ENCODE measurements around the gene CHST9.

Gene CHST9

DNA sequence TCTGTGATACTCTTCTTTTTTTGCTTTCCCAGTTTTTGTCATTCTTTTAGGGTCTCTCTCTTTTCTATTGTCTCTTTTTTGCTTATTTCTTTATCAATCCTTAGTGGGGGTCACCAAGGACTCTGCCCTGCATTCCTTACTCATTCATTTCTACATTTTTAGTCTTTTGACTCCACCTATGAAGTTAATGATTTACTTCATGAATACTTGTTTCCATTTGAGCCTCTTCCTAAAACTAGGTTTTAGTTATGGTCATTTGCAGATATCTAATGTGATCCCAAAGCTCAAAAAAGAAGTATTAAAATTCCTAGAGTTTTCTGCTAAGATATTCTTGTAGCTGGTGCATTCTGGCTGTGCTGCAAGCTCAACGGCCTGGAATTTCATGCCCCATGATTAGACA lies 170.3 kb downstream of the CHST9 start:
- no peak overlapping the region for H3K4me3 ChIP-seq (ENCODE audit: low read depth, low read length)
- TF ChIP-seq, protein P1, sequence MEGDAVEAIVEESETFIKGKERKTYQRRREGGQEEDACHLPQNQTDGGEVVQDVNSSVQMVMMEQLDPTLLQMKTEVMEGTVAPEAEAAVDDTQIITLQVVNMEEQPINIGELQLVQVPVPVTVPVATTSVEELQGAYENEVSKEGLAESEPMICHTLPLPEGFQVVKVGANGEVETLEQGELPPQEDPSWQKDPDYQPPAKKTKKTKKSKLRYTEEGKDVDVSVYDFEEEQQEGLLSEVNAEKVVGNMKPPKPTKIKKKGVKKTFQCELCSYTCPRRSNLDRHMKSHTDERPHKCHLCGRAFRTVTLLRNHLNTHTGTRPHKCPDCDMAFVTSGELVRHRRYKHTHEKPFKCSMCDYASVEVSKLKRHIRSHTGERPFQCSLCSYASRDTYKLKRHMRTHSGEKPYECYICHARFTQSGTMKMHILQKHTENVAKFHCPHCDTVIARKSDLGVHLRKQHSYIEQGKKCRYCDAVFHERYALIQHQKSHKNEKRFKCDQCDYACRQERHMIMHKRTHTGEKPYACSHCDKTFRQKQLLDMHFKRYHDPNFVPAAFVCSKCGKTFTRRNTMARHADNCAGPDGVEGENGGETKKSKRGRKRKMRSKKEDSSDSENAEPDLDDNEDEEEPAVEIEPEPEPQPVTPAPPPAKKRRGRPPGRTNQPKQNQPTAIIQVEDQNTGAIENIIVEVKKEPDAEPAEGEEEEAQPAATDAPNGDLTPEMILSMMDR (IDR thresholded peaks at IDR 0.05; ENCODE audit: low read depth, low read length), result no peak

GRCh38 chr18:27010784-27011183 lies 174.3 kb downstream of the CHST9 start:
- Histone ChIP-seq H3K36me3 (no peaks in the 10 kb centered on the region), H3K4me3 (ENCODE audit: low read depth, low read length) (no peak overlapping the region), H3K9me3 (no peaks in the 10 kb centered on the region), H3K4me1 (no peaks in the 10 kb centered on the region), H3K27me3 (no peaks in the 10 kb centered on the region)
- TF ChIP-seq, protein P1 (IDR thresholded peaks at IDR 0.05; ENCODE audit: low read depth, low read length), result no peak
- no peak for DNase-seq

More for the DNA sequence above, 170.3 kb downstream of the CHST9 start:
- H3K36me3 ChIP-seq, result no peaks in the 10 kb centered on the region
- no peaks in the 10 kb centered on the region for H3K27me3 ChIP-seq
- H3K4me1 ChIP-seq, result no peaks in the 10 kb centered on the region
- no peak for DNase-seq
- no peaks in the 10 kb centered on the region for H3K9me3 ChIP-seq

GRCh38 chr18:27009293-27009692 lies 175.8 kb downstream of the CHST9 start:
- H3K36me3 ChIP-seq, result no peaks in the 10 kb centered on the region
- no peaks in the 10 kb centered on the region for H3K4me1 ChIP-seq
- no peaks in the 10 kb centered on the region for H3K27me3 ChIP-seq
- no peak for DNase-seq
- H3K4me3 ChIP-seq (ENCODE audit: low read depth, low read length), result no peak overlapping the region
- H3K9me3 ChIP-seq, result no peaks in the 10 kb centered on the region
- TF ChIP-seq, protein P1 (IDR thresholded peaks at IDR 0.05; ENCODE audit: low read depth, low read length), result no peak

GRCh38 chr18:27008575-27008974 lies 176.5 kb downstream of the CHST9 start:
- no peak for DNase-seq
- no peaks in the 10 kb centered on the region for H3K27me3 ChIP-seq

DNA sequence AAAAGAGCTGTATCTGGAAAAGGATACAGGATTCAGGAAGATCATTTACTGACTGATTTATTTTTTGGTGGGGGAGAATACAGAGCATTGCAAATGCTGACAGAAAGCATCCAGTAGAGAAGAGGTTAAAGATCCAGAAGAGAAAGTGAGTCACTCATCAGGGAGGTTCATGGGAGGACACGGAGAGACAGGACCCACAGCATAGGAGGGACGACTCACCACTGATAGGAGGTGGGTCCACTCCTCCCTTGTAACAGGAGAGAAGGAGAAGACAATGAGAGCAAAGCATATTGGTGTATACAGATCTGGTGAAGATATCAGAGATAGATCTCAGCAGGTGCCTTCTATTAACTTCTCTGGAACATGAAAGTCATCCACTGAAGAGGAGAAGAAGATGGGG lies 177.2 kb downstream of the CHST9 start:
- Histone ChIP-seq H3K4me1 (no peaks in the 10 kb centered on the region), H3K9me3 (no peaks in the 10 kb centered on the region), H3K36me3 (no peaks in the 10 kb centered on the region), H3K27me3 (no peaks in the 10 kb centered on the region), H3K4me3 (ENCODE audit: low read depth, low read length) (no peak overlapping the region)
- DNase-seq, result no peak
- TF ChIP-seq, protein P1 (IDR thresholded peaks at IDR 0.05; ENCODE audit: low read depth, low read length), result no peak

More at GRCh38 chr18:27008575-27008974, 176.5 kb downstream of the CHST9 start:
- H3K4me1 ChIP-seq, result no peaks in the 10 kb centered on the region
- no peaks in the 10 kb centered on the region for H3K9me3 ChIP-seq
- TF ChIP-seq, protein P1 (IDR thresholded peaks at IDR 0.05; ENCODE audit: low read depth, low read length), result no peak
- no peaks in the 10 kb centered on the region for H3K36me3 ChIP-seq
- no peak overlapping the region for H3K4me3 ChIP-seq (ENCODE audit: low read depth, low read length)

DNA sequence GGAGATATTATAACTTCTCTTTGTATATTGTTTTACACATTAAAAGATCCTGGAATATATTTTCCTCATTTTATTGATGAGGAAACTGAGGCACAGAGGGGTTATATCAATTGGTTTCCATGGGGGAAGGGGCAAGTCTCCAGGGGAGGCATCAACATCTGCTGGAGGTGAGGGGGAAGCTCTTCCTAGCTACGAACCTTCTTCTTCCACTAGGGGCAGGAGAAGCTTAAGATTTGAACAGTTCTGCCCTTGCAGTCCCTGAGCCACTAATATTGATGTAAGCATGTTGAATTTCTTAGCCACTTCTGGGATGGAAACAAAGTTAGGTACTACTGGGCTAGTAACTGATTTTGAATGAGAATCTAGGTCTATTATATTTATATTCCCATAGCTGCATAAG lies 179.5 kb downstream of the CHST9 start:
- no peak for DNase-seq
- Histone ChIP-seq H3K4me1 (no peaks in the 10 kb centered on the region), H3K9me3 (no peaks in the 10 kb centered on the region), H3K27me3 (no peaks in the 10 kb centered on the region), H3K36me3 (no peaks in the 10 kb centered on the region), H3K4me3 (ENCODE audit: low read depth, low read length) (no peak overlapping the region)
- TF ChIP-seq, protein P1 (IDR thresholded peaks at IDR 0.05; ENCODE audit: low read depth, low read length), result peak; percentile 52

All from BE2C (cell line).